K562 (cell line): ENCODE data around the gene PRDX1. TPM values are rescaled to one million over a fixed set of nuclear protein-coding genes. Genes with fewer than 3 reads are reported as not detected.
A peak's percentile ranks its signal among the peaks of the same experiment; 100 is the strongest.

Source experiments
- CHD1 ChIP-seq: fragments of 200-600 bp; sonication (generic); IDR thresholded peaks from one replicate; pipeline ENCODE4 v1.6.1; 2012; ENCODE audit warnings: mild to moderate bottlenecking, moderate library complexity, low read length, inconsistent platforms
- CTBP1 ChIP-seq: fragments of 450-650 bp; IDR thresholded peaks from 2 replicates; pipeline ENCODE4 v1.6.1; 2016; ENCODE audit warnings: borderline replicate concordance
- HMG20A ChIP-seq: fragments of 450-650 bp; formaldehyde crosslinking; conservative IDR thresholded peaks from 2 replicates; pipeline ENCODE4 v1.4.0; 2020; ENCODE audit warnings: mild to moderate bottlenecking, mixed read lengths
- POLR2AphosphoS2 ChIP-seq: IDR thresholded peaks from 2 replicates; pipeline ENCODE4 v1.6.1; 2012; ENCODE audit warnings: low read length, improper control_type of control experiment
- RAD21 ChIP-seq, 2 experiments: fragments of 250-450 bp in 1 of 2; fragments of 450-650 bp in 1 of 2; sonication (Bioruptor Pico) in 1 of 2; formaldehyde crosslinking in 1 of 2; IDR thresholded peaks in 1 of 2; conservative IDR thresholded peaks in 1 of 2; 2 replicates each; pipeline versions ENCODE4 v1.4.0 to v1.8.0; 2020 to 2022; ENCODE audit warnings: mild to moderate bottlenecking in 2 of 2, moderate library complexity in 1 of 2
- RAD51 ChIP-seq: fragments of 450-650 bp; IDR thresholded peaks from 2 replicates; pipeline ENCODE4 v1.7.1; 2016; ENCODE audit warnings: low read depth, mild to moderate bottlenecking, borderline replicate concordance
- TCF3 ChIP-seq: sonication (generic); formaldehyde crosslinking; IDR thresholded peaks from 2 replicates; pipeline ENCODE4 v1.4.0; 2020; ENCODE audit warnings: mild to moderate bottlenecking, missing genetic modification reagents
- TOE1 ChIP-seq, 2 experiments: fragments of 450-650 bp in 1 of 2; sonication (generic) in 1 of 2; formaldehyde crosslinking in 1 of 2; IDR thresholded peaks; 2 replicates each; pipeline versions ENCODE4 v1.7.1 to v1.8.0; 2016 to 2022; ENCODE audit warnings: borderline replicate concordance in 2 of 2, mild to moderate bottlenecking in 2 of 2, antibody characterized with exemption in 1 of 2, inconsistent platforms in 1 of 2, low read depth in 1 of 2, missing genetic modification reagents in 1 of 2, moderate library complexity in 1 of 2
- ZBTB40 ChIP-seq, 2 experiments: fragments of 450-650 bp in 1 of 2; sonication (generic) in 1 of 2; formaldehyde crosslinking in 1 of 2; IDR thresholded peaks; 2 replicates each; pipeline versions ENCODE4 v1.7.1 to v1.9.0; 2016 to 2022; ENCODE audit warnings: inconsistent platforms in 1 of 2, mild to moderate bottlenecking in 1 of 2, missing genetic modification reagents in 1 of 2
- ZFP91 ChIP-seq: sonication (generic); formaldehyde crosslinking; IDR thresholded peaks from 2 replicates; pipeline ENCODE4 v1.8.0; 2022; ENCODE audit warnings: mild to moderate bottlenecking, missing genetic modification reagents
- polyA plus RNA-seq, 8 experiments: library from polyadenylated mRNA; depleted of rRNA in 4 of 8; stranded (reverse) in 5 of 8; unstranded in 3 of 8; fragments of >200 nt; fragmentation: Nextera tagmentation in 2 of 8; fragmentation: Illumina TruSeq in 1 of 8; extraction: Ambion mirVana in 2 of 8; extraction: Trizol in 1 of 8; gene quantifications; 2 replicates each; pipeline versions ENCODE4 v1.2.1 to v1.2.3, GENCODE V29; 2011 to 2014; ENCODE audit warnings: inconsistent platforms in 1 of 8, missing spikeins in 1 of 8
- total RNA-seq, 7 experiments: library from RNA; depleted of rRNA in 6 of 7; stranded (reverse); fragments of >200 nt in 6 of 7; fragmentation: Illumina TruSeq in 2 of 7; extraction: Trizol in 2 of 7; gene quantifications; 2 replicates each; pipeline versions ENCODE4 v1.2.1 to v1.2.3, GENCODE V29; 2011 to 2021; ENCODE audit warnings: low replicate concordance in 1 of 7

Gene PRDX1
- total and polyA plus RNA-seq, 9 of the 15 experiments (the other 6 are each of a cell fraction or from before 2014, with no cell fraction given) = 748 to 2,388 (median 1,045) TPM

GRCh38 chr1:45490626-45491486, 30.8 kb downstream of the PRDX1 start, which contains the start of gene TESK2 (continued):
- no peak for TF ChIP-seq ZFP91 (CRISPR knock-in tag)
- TF ChIP-seq TCF3 = no peak
- TF ChIP-seq TOE1 (IDR thresholded peaks at IDR 0.05; ENCODE audit: borderline replicate concordance) = peak; percentile 45; the same call in 1 of the 2 replicates
- TF ChIP-seq TOE1 (CRISPR knock-in tag; IDR thresholded peaks at IDR 0.05; ENCODE audit: borderline replicate concordance, low read depth) = no peak
- peak; percentile 30; the same call in 1 of the 2 replicates for TF ChIP-seq CTBP1
- TF ChIP-seq HMG20A (CRISPR knock-in tag) = no peak
- peak; percentile 85 for TF ChIP-seq RAD51
- 0 out of 4 replicates have a peak, but pooled peaks of 1 of the 2 experiments have one; percentile 7 for TF ChIP-seq RAD21 (CRISPR knock-in tag; conservative IDR thresholded peaks at IDR 0.05 in 1 of 2, IDR thresholded peaks at IDR 0.05 in 1 of 2)
- no peak for TF ChIP-seq POLR2AphosphoS2
- TF ChIP-seq CHD1 = no peak
- peak; percentile 11; the same call in 1 of the 2 replicates for TF ChIP-seq ZBTB40 (IDR thresholded peaks at IDR 0.05)
- TF ChIP-seq ZBTB40 (CRISPR knock-in tag; IDR thresholded peaks at IDR 0.05) = no peak
